Mesenteric fat pad (tissue), 1 donor: ENCODE data around the gene SPSB4. TPM values are rescaled to one million over a fixed set of nuclear protein-coding genes. Genes with fewer than 3 reads are reported as not detected.
A peak's percentile ranks its signal among the peaks of the same experiment; 100 is the strongest.
"Not testable (repeated sequence)": the region's sequence is repeated elsewhere in the genome, so short reads cannot be mapped to it uniquely, and the experiment has no call there.

ENCODE experiments used
- DNase-seq: peaks from one replicate; pipeline ENCODE4 v3.0.0-alpha.2; 2020; ENCODE audit warnings: low spot score
- total RNA-seq: library from RNA; stranded (reverse); fragmentation: NEBNext Ultra II Directional; extraction: Animal tissue kit (Norgen Biotek cat#: 25700); gene quantifications from one replicate; pipeline ENCODE4 v1.2.1, GENCODE V29; 2021
- donor health status: DM: yes; HTN: yes; CAD: no.

The SPSB4 gene
- total RNA-seq, 1 donor from 2014 or later: 1.1 TPM

GRCh38 chr3:141093971-141094684 is 43.0 kb downstream of the SPSB4 start:
- DNase-seq: no peak

- peak; percentile 88 for DNase-seq
Measured at GRCh38 chr3:141094790-141095545, 43.8 kb downstream of the SPSB4 start.

GRCh38 chr3:141095546-141095937 is 44.4 kb downstream of the SPSB4 start:
- peak; percentile 41 for DNase-seq

GRCh38 chr3:141096164-141096563 is 45.0 kb downstream of the SPSB4 start:
- no peak for DNase-seq

- peak; percentile 57 for DNase-seq
Measured at GRCh38 chr3:141096981-141097380, 45.8 kb downstream of the SPSB4 start.

- DNase-seq: no peak
Measured at GRCh38 chr3:141100112-141100511, 49.0 kb downstream of the SPSB4 start.

- DNase-seq: peak; percentile 60
Measured at GRCh38 chr3:141100531-141101320, 49.6 kb downstream of the SPSB4 start.

- DNase-seq: peak; percentile 35
Measured at GRCh38 chr3:141102372-141102771, 51.2 kb downstream of the SPSB4 start.

GRCh38 chr3:141103067-141103466 is 51.9 kb downstream of the SPSB4 start:
- peak; percentile 65 for DNase-seq

- peak; percentile 57 for DNase-seq
Measured at GRCh38 chr3:141103503-141103902, 52.4 kb downstream of the SPSB4 start.

- DNase-seq: peak; percentile 72
Measured at GRCh38 chr3:141104151-141104821, 53.1 kb downstream of the SPSB4 start.

- DNase-seq: peak; percentile 59
Measured at GRCh38 chr3:141105828-141106628, 54.9 kb downstream of the SPSB4 start.

- no peak for DNase-seq
Measured at GRCh38 chr3:141106842-141107241, 55.7 kb downstream of the SPSB4 start.

- no peak for DNase-seq
Measured at GRCh38 chr3:141108039-141108438, 56.9 kb downstream of the SPSB4 start.

- no peak for DNase-seq
Measured at GRCh38 chr3:141109751-141110150, 58.6 kb downstream of the SPSB4 start.

- DNase-seq: no peak
Measured at GRCh38 chr3:141110322-141110721, 59.2 kb downstream of the SPSB4 start.

GRCh38 chr3:141111364-141112155 is 60.4 kb downstream of the SPSB4 start:
- peak; percentile 49 for DNase-seq

GRCh38 chr3:141112686-141113297 is 61.6 kb downstream of the SPSB4 start:
- DNase-seq: peak; percentile 14

- DNase-seq: not testable (repeated sequence)
Measured at GRCh38 chr3:141113680-141114079, 62.5 kb downstream of the SPSB4 start.
